Measurements from ENCODE around the gene ADAMTS17. TPM values are rescaled to one million over a fixed set of nuclear protein-coding genes. Genes with fewer than 3 reads are reported as not detected.

Gene ADAMTS17
- total RNA-seq, 1 donor from 2014 or later, result 0.40 TPM

- no peak for DNase-seq (ENCODE audit: low read depth in 2 of 2)
These were observed 288.2 kb downstream of the ADAMTS17 start for GRCh38 chr15:100053474-100054121.

- no peak for DNase-seq (ENCODE audit: low read depth in 2 of 2)
These were observed 288.9 kb downstream of the ADAMTS17 start for GRCh38 chr15:100052716-100053473.

GRCh38 chr15:100050877-100051786 lies 290.6 kb downstream of the ADAMTS17 start:
- DNase-seq (ENCODE audit: low read depth in 2 of 2), result no peak

- no peak for DNase-seq (ENCODE audit: low read depth in 2 of 2)
These were observed 291.6 kb downstream of the ADAMTS17 start for GRCh38 chr15:100049936-100050876.

- DNase-seq (ENCODE audit: low read depth in 2 of 2), result no peak
These were observed 292.3 kb downstream of the ADAMTS17 start for GRCh38 chr15:100049483-100049882.

- DNase-seq (ENCODE audit: low read depth in 2 of 2), result no peak
These were observed 293.0 kb downstream of the ADAMTS17 start for GRCh38 chr15:100048736-100049135.

GRCh38 chr15:100043692-100044091 lies 298.1 kb downstream of the ADAMTS17 start:
- DNase-seq (ENCODE audit: low read depth in 2 of 2), result no peak

GRCh38 chr15:100043068-100043641 lies 298.6 kb downstream of the ADAMTS17 start:
- peak in 1 of 2 donors; percentile 46 for DNase-seq (ENCODE audit: low read depth in 2 of 2)

- DNase-seq (ENCODE audit: low read depth in 2 of 2), result peak in 1 of 2 donors; percentile 20
These were observed 299.2 kb downstream of the ADAMTS17 start for GRCh38 chr15:100042558-100042957.

GRCh38 chr15:100041127-100041828 lies 300.5 kb downstream of the ADAMTS17 start:
- no peak for DNase-seq (ENCODE audit: low read depth in 2 of 2)

GRCh38 chr15:100039994-100040393 lies 301.8 kb downstream of the ADAMTS17 start:
- no peak for DNase-seq (ENCODE audit: low read depth in 2 of 2)

GRCh38 chr15:100038736-100039135 lies 303.0 kb downstream of the ADAMTS17 start:
- DNase-seq (ENCODE audit: low read depth in 2 of 2), result no peak

GRCh38 chr15:100037901-100038300 lies 303.9 kb downstream of the ADAMTS17 start:
- no peak for DNase-seq (ENCODE audit: low read depth in 2 of 2)

GRCh38 chr15:100036015-100036414 lies 305.8 kb downstream of the ADAMTS17 start:
- DNase-seq (ENCODE audit: low read depth in 2 of 2), result no peak

- DNase-seq (ENCODE audit: low read depth in 2 of 2), result no peak
These were observed 307.6 kb downstream of the ADAMTS17 start for GRCh38 chr15:100034191-100034590.

GRCh38 chr15:100033140-100033857 lies 308.5 kb downstream of the ADAMTS17 start:
- no peak for DNase-seq (ENCODE audit: low read depth in 2 of 2)

- DNase-seq (ENCODE audit: low read depth in 2 of 2), result no peak
These were observed 309.3 kb downstream of the ADAMTS17 start for GRCh38 chr15:100032358-100033085.

GRCh38 chr15:100031665-100032357 lies 310.0 kb downstream of the ADAMTS17 start:
- no peak for DNase-seq (ENCODE audit: low read depth in 2 of 2)
